ENCODE data around the gene ACOT7. TPM values are rescaled to one million over a fixed set of nuclear protein-coding genes. Genes with fewer than 3 reads are reported as not detected.
"Not testable (repeated sequence)": the region's sequence is repeated elsewhere in the genome, so short reads cannot be mapped to it uniquely, and the experiment has no call there.

The ACOT7 gene
- total RNA-seq, 3 donors from 2014 or later, result 9.4 to 12.8 (median 11.5) TPM

- intact Hi-C loops (cut with DNase I; ENCODE audit: low total_unique reads); H3K36me3 ChIP-seq; H3K4me3 ChIP-seq; H3K27me3 ChIP-seq; H3K4me1 ChIP-seq; H3K27ac ChIP-seq; H3K9me3 ChIP-seq: not testable (repeated sequence)
- peak in 1 of 3 donors; percentile 11 for TF ChIP-seq CTCF (IDR thresholded peaks at IDR 0.05)
- DNase-seq (ENCODE audit: low spot score in 2 of 2), result peak in 1 of 2 donors; percentile 31
Observed at GRCh38 chr1:6437012-6437700, 43.6 kb upstream of the ACOT7 start.

DNA sequence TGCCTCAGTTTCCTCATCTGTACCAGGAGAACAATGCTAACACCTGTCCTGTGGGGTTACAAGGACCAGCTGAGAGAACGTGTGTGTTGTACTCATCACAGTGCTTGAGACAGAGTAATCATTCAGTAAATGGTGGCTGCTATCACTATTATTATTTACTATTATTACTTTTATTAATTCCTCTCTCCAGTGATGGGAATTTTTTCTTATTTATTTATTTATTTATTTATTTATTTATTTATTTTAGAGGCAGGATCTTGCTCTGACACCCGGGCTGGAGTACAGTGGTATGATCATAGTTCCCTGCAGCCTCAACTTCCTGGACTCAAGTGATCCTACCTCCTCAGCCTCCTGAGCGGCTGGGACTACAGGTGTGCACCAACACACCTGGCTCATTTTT lies 42.7 kb upstream of the ACOT7 start:
- H3K36me3 ChIP-seq; H3K27me3 ChIP-seq; H3K9me3 ChIP-seq; DNase-seq (ENCODE audit: low spot score in 2 of 2); H3K4me1 ChIP-seq; H3K4me3 ChIP-seq; H3K27ac ChIP-seq; intact Hi-C loops (cut with DNase I; ENCODE audit: low total_unique reads): not testable (repeated sequence)

DNA sequence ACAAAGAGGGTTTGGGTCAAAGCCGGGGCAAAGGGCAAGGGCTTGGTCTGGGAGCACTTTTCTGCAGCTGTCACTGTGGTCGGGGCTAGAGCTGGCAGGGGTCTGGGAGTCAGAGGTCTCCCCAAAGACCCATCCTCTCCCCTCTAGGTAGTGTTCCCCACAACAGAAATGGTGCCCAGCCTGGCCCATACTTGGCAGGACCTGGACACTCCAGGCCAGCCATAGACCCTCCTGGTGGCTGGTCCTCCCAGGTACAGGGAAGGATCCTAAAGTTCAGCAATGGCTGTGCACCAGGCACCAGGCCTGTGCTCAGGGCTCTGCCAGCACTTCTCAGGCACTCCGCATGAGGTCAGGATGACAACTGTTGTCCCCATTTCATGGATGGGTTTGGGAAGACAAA lies 42.0 kb upstream of the ACOT7 start:
- Histone ChIP-seq H3K27me3 (peaks cover 0 to 6% of the 10 kb centered on the region in 2 donors), H3K4me3 (no peak overlapping the region), H3K36me3 (no peaks in the 10 kb centered on the region), H3K4me1 (peaks cover 0 to 4% of the 10 kb centered on the region in 2 donors), H3K9me3 (no peaks in the 10 kb centered on the region), H3K27ac (no peak overlapping the region)
- DNase-seq (ENCODE audit: low spot score in 2 of 2), result no peak
- no peak for TF ChIP-seq POLR2AphosphoS5 (IDR thresholded peaks at IDR 0.05)
- no peak for TF ChIP-seq CTCF (IDR thresholded peaks at IDR 0.05)
- intact Hi-C loops (cut with DNase I; ENCODE audit: low total_unique reads), result no loop called here

DNA sequence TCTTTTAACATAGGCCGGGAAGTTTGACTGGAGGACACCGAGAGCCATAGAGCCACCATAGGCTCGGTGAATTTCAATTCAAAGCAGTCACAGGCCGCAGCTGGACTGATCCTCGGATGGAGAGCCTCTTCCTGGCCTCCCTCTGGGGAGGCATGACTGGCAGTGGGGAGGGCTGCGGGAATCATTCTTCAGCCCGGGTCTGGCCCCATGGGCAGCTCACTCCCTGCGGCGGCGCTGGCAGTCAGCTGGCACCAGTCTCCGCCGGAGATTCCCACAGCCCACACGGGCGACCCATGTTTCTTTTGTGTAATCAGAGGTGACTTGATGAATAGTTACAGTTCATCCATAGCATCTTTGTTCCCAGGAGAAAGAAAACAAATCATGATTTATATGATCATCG lies 41.6 kb upstream of the ACOT7 start:
- H3K9me3 ChIP-seq, result no peaks in the 10 kb centered on the region
- H3K27ac ChIP-seq, result no peak overlapping the region
- H3K36me3 ChIP-seq, result no peaks in the 10 kb centered on the region
- no peak overlapping the region for H3K4me3 ChIP-seq
- no peak for DNase-seq (ENCODE audit: low spot score in 2 of 2)
- no peak for TF ChIP-seq POLR2A (IDR thresholded peaks at IDR 0.05)
- no peak for TF ChIP-seq POLR2AphosphoS5 (IDR thresholded peaks at IDR 0.05)
- no peak for TF ChIP-seq CTCF (IDR thresholded peaks at IDR 0.05)
- intact Hi-C loops (cut with DNase I; ENCODE audit: low total_unique reads), result no loop called here
- peaks cover 0 to 8% of the 10 kb centered on the region in 2 donors for H3K4me1 ChIP-seq
- peaks cover 0 to 6% of the 10 kb centered on the region in 2 donors for H3K27me3 ChIP-seq

GRCh38 chr1:6434186-6434585 lies 40.6 kb upstream of the ACOT7 start:
- Histone ChIP-seq H3K4me3 (no peak overlapping the region), H3K9me3 (no peaks in the 10 kb centered on the region), H3K4me1 (peaks cover 0 to 11% of the 10 kb centered on the region in 2 donors), H3K27ac (no peak overlapping the region), H3K27me3 (peaks cover 0 to 6% of the 10 kb centered on the region in 2 donors), H3K36me3 (no peaks in the 10 kb centered on the region)
- DNase-seq (ENCODE audit: low spot score in 2 of 2), result no peak
- TF ChIP-seq POLR2AphosphoS5 (IDR thresholded peaks at IDR 0.05) (no peak), CTCF (IDR thresholded peaks at IDR 0.05) (no peak), POLR2A (IDR thresholded peaks at IDR 0.05) (no peak)
- intact Hi-C loops (cut with DNase I; ENCODE audit: low total_unique reads), result no loop called here

DNA sequence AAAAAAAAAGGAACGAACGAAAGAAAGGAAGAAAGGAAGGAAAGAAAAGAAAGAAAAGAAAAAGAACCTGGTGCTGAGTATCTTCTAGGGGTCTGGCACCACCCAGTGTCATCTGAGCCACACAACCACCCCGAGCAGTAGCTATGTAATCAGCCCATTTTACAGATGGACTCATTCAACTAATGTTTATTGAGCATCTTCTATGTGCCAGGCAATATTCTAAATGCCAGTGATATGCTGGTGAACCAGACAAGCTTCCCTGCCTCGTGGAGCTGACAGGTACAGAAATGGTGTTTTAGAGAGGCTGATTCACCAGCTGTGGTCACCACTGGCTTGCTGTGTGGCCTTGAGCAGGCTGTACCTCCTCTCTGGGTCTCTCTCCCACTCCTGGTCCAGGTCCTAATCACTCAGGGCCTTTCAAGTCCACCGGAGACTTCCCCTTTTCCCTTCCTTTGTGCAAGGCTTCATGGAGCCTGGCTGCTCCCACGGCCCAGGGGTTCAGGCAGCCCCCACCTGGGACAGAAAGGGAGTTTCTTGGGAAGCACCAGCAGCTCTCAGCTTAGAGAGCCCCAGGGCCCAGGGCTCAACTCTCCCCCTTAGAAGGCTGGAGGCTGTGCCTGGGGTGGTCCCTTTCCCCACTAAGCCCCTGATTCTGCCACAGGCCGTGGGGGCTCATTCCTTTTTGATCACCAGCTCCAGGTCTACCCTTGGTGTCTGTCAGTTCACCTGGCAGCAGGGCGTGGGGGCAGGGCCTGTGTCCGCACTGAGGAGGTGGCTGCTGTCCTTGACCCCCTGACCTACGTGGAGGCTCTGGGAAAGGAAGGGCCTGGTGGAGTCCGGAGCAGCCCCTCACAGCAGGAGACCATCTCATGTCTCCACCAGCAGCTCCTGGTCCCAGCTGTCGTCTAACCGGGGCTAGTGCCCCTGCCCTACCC lies 38.3 kb upstream of the ACOT7 start:
- DNase-seq (ENCODE audit: low spot score in 2 of 2); H3K4me3 ChIP-seq; H3K36me3 ChIP-seq; H3K27me3 ChIP-seq; H3K9me3 ChIP-seq; H3K27ac ChIP-seq: not testable (repeated sequence)
- H3K4me1 ChIP-seq, result peaks cover 0 to 19% of the 10 kb centered on the region in 2 donors
- intact Hi-C loops (cut with DNase I; ENCODE audit: low total_unique reads), result loop anchor here (2.0 kb wide), 1 partner anchor 21 kb away; no protein-coding TSS in a partner anchor

- DNase-seq (ENCODE audit: low spot score in 2 of 2); H3K36me3 ChIP-seq; H3K4me3 ChIP-seq; intact Hi-C loops (cut with DNase I; ENCODE audit: low total_unique reads); H3K9me3 ChIP-seq: not testable (repeated sequence)
- Histone ChIP-seq H3K27ac (peak overlapping the region; percentile 48 to 61), H3K4me1 (peaks cover 5 to 26% of the 10 kb centered on the region in 2 donors), H3K27me3 (peaks cover 3 to 17% of the 10 kb centered on the region in 2 donors)
Observed at GRCh38 chr1:6429660-6430411, 36.3 kb upstream of the ACOT7 start.

DNA sequence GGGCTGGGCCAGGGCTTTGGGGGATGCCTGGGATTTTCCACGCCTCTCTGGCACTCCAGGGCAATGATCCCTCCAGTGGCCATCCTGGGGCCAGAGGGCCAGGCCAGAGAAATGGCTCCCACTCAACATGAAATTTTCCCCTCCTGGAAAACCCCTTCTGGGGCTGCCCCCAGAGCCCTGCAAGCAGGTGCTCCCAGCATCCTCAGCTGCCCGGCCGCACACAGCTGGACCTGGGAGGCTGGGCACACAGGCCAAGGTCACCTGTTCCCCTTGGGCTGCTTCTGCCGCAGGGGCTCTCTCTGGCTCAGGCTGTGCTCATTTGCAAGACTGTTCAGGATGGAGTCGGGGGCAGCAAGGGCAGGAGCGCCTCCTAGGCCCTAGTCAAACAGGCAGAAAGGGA lies 34.9 kb upstream of the ACOT7 start:
- Histone ChIP-seq H3K27me3 (peaks cover 3 to 19% of the 10 kb centered on the region in 2 donors), H3K4me1 (peaks cover 10 to 31% of the 10 kb centered on the region in 2 donors), H3K27ac (peak overlapping the region; percentile 33 to 61)
- H3K9me3 ChIP-seq; DNase-seq (ENCODE audit: low spot score in 2 of 2); H3K36me3 ChIP-seq; H3K4me3 ChIP-seq; intact Hi-C loops (cut with DNase I; ENCODE audit: low total_unique reads): not testable (repeated sequence)

All from breast epithelium (tissue), 4 donors.